ENCODE measurements around the gene PLEKHG4B. TPM values are rescaled to one million over a fixed set of nuclear protein-coding genes. Genes with fewer than 3 reads are reported as not detected.

Gene PLEKHG4B
- total RNA-seq, 1 donor from 2014 or later, result 6.8 TPM

DNA sequence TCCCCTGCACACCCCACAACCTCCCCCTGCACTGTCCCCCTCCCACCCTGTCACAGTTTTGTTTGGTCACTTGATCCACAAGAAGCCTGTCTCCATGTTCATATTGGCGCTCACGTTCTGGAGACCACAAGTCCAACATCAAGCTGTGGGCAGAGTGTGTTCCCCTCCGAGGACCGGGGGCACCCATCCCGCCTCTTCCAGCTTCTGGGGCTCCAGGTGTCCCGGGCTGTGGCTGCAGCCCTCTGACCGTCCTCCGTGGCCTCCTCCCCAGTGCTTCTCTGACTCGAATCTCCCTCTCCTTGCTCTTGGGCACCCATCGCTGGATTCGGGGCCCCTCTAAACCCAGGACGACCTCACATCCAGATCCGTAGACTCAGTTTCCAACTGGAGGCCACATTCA, 49.2 kb downstream of the PLEKHG4B start:
- TF ChIP-seq, protein P1, sequence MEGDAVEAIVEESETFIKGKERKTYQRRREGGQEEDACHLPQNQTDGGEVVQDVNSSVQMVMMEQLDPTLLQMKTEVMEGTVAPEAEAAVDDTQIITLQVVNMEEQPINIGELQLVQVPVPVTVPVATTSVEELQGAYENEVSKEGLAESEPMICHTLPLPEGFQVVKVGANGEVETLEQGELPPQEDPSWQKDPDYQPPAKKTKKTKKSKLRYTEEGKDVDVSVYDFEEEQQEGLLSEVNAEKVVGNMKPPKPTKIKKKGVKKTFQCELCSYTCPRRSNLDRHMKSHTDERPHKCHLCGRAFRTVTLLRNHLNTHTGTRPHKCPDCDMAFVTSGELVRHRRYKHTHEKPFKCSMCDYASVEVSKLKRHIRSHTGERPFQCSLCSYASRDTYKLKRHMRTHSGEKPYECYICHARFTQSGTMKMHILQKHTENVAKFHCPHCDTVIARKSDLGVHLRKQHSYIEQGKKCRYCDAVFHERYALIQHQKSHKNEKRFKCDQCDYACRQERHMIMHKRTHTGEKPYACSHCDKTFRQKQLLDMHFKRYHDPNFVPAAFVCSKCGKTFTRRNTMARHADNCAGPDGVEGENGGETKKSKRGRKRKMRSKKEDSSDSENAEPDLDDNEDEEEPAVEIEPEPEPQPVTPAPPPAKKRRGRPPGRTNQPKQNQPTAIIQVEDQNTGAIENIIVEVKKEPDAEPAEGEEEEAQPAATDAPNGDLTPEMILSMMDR (IDR thresholded peaks at IDR 0.05; ENCODE audit: unreplicated experiment), result no peak
- DNase-seq (ENCODE audit: low spot score), result no peak
- H3K27ac Mint-ChIP-seq (ENCODE audit: unreplicated experiment), result peak overlapping the region; percentile 42
- H3K36me3 Mint-ChIP-seq (ENCODE audit: low read depth, unreplicated experiment), result peaks cover 6% of the 10 kb centered on the region
- peaks cover 19% of the 10 kb centered on the region for H3K27me3 Mint-ChIP-seq (ENCODE audit: unreplicated experiment)
- no peak overlapping the region for H3K4me3 Mint-ChIP-seq (ENCODE audit: unreplicated experiment)
- H3K9me3 Mint-ChIP-seq (ENCODE audit: unreplicated experiment), result no peaks in the 10 kb centered on the region
- H3K4me1 Mint-ChIP-seq (ENCODE audit: unreplicated experiment), result no peaks in the 10 kb centered on the region

DNA sequence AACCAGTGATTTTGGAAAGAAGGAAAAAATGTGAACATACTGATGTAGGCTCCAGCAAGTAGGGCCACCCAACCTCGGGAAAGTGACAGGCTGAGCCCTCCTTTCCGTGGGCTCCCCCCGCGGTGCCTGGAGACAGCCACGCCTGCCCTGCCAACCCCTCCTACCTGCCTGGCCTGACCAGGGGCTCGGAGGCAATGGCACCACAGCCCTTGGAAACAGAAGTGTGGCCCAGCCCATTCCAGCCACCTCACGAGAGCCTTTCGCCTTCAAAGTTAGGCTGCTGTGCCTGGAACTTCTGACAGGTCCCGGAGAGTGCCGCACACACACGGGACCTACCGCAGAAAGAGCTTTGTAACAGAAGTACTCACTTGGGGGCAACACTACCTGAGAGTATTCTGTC, 49.8 kb downstream of the PLEKHG4B start:
- Mint-ChIP-seq H3K4me3 (ENCODE audit: unreplicated experiment) (no peak overlapping the region), H3K36me3 (ENCODE audit: low read depth, unreplicated experiment) (peaks cover 6% of the 10 kb centered on the region), H3K27ac (ENCODE audit: unreplicated experiment) (no peak overlapping the region), H3K27me3 (ENCODE audit: unreplicated experiment) (peaks cover 19% of the 10 kb centered on the region), H3K4me1 (ENCODE audit: unreplicated experiment) (no peaks in the 10 kb centered on the region), H3K9me3 (ENCODE audit: unreplicated experiment) (no peaks in the 10 kb centered on the region)
- no peak for DNase-seq (ENCODE audit: low spot score)
- TF ChIP-seq, protein P1 (IDR thresholded peaks at IDR 0.05; ENCODE audit: unreplicated experiment), result no peak

DNA sequence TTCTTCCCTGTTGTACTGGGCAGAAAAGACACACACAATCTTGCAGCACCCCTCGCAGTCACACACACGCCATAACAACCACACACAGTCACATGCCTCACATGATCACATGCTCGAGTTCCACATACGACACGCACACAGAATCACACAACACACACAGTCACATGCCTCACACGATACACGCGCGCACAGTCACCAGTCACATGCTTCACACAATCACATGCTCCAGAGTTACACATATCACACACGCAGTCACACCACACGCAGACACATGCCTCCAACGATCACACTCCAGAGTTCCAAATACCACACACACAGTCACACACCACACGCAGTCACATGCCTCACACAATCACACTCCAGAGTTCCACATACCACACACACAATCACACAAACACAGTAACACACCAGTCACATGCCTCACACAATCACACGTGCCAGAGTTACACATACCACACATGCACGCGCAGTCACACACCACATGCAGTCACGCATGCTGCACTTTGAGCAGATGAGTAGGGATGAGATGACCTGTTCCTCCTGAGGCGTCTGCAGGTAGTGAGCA, 50.4 kb downstream of the PLEKHG4B start:
- DNase-seq (ENCODE audit: low spot score), result no peak
- H3K27me3 Mint-ChIP-seq (ENCODE audit: unreplicated experiment), result peaks cover 17% of the 10 kb centered on the region
- H3K9me3 Mint-ChIP-seq (ENCODE audit: unreplicated experiment), result no peaks in the 10 kb centered on the region
- H3K36me3 Mint-ChIP-seq (ENCODE audit: low read depth, unreplicated experiment), result peaks cover 9% of the 10 kb centered on the region
- no peaks in the 10 kb centered on the region for H3K4me1 Mint-ChIP-seq (ENCODE audit: unreplicated experiment)
- H3K4me3 Mint-ChIP-seq (ENCODE audit: unreplicated experiment), result no peak overlapping the region
- TF ChIP-seq, protein P1 (IDR thresholded peaks at IDR 0.05; ENCODE audit: unreplicated experiment), result no peak
- H3K27ac Mint-ChIP-seq (ENCODE audit: unreplicated experiment), result peak overlapping the region; percentile 37

DNA sequence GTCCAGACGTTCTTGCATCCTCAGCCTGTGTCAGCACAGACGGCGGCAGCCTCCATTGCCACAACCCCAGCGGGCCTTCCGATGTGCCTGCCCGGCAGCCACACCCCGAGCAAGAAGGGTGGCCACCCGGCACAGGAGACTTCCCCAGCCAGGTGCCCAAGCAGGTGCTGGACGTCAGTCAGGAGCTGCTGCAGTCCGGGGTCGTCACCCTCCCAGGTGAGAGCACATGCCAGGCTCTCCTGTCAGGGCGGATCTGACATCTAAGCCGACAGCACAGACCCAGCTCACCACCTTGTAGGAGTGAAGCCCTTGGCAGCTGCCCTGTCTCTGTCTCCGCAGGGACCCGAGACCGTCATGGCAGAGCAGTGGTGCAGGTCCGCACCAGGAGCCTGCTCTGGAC, 51.1 kb downstream of the PLEKHG4B start:
- peaks cover 15% of the 10 kb centered on the region for H3K36me3 Mint-ChIP-seq (ENCODE audit: low read depth, unreplicated experiment)
- H3K27me3 Mint-ChIP-seq (ENCODE audit: unreplicated experiment), result peaks cover 17% of the 10 kb centered on the region
- DNase-seq (ENCODE audit: low spot score), result no peak
- H3K4me3 Mint-ChIP-seq (ENCODE audit: unreplicated experiment), result no peak overlapping the region
- H3K9me3 Mint-ChIP-seq (ENCODE audit: unreplicated experiment), result peaks cover 4% of the 10 kb centered on the region
- no peaks in the 10 kb centered on the region for H3K4me1 Mint-ChIP-seq (ENCODE audit: unreplicated experiment)
- TF ChIP-seq, protein P1 (IDR thresholded peaks at IDR 0.05; ENCODE audit: unreplicated experiment), result no peak
- no peak overlapping the region for H3K27ac Mint-ChIP-seq (ENCODE audit: unreplicated experiment)

DNA sequence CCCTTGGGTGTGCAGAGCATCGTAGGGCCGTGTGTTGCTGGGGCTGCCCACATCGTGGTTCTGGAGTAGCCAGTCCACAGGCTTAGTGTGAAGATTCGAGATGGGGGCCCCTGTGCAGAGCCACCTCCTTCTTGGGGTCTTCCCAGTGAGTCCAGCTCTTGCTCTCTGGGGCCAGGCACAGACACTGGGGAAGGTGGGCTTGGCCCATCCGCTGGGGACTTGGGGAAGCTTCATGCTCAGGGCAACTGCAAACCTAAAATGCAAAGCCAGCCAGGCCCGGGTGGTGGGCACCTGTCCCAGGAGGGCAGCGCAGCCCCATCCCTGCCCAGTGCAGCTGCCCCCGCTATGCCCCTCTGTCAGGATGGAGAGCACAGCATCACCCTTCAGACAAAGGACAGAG, 53.0 kb downstream of the PLEKHG4B start:
- Mint-ChIP-seq H3K4me1 (ENCODE audit: unreplicated experiment) (no peaks in the 10 kb centered on the region), H3K9me3 (ENCODE audit: unreplicated experiment) (peaks cover 5% of the 10 kb centered on the region), H3K27ac (ENCODE audit: unreplicated experiment) (no peak overlapping the region), H3K27me3 (ENCODE audit: unreplicated experiment) (peaks cover 17% of the 10 kb centered on the region), H3K4me3 (ENCODE audit: unreplicated experiment) (no peak overlapping the region), H3K36me3 (ENCODE audit: low read depth, unreplicated experiment) (peaks cover 15% of the 10 kb centered on the region)
- TF ChIP-seq, protein P1 (IDR thresholded peaks at IDR 0.05; ENCODE audit: unreplicated experiment), result no peak
- DNase-seq (ENCODE audit: low spot score), result no peak
